AG09319 (cell line): ENCODE data around the gene GNAI3.

Source experiments
- DNase-seq: peaks from one replicate; pipeline ENCODE4 v3.0.0-alpha.2; 2010; ENCODE audit warnings: low read depth; ENCODE audit errors: extremely low read depth
- CTCF ChIP-seq: IDR thresholded peaks from 2 replicates; pipeline ENCODE4 v1.5.1; 2011; ENCODE audit warnings: low read depth, mild to moderate bottlenecking, inconsistent platforms, low read length, moderate library complexity

GNAI3 gene

GRCh38 chr1:109598655-109599054, 50.2 kb downstream of the GNAI3 start:
- DNase-seq: no peak
- TF ChIP-seq CTCF: no peak

- TF ChIP-seq CTCF: no peak
- DNase-seq: no peak
Measured at GRCh38 chr1:109603229-109603628, 54.8 kb downstream of the GNAI3 start.

GRCh38 chr1:109605381-109605780, 57.0 kb downstream of the GNAI3 start:
- no peak for TF ChIP-seq CTCF
- DNase-seq: no peak

- DNase-seq: no peak
- no peak for TF ChIP-seq CTCF
Measured at GRCh38 chr1:109609881-109610280, 61.5 kb downstream of the GNAI3 start.

GRCh38 chr1:109610609-109611307, 62.3 kb downstream of the GNAI3 start:
- TF ChIP-seq CTCF: no peak; the same call in 1 of the 2 replicates
- no peak for DNase-seq

- DNase-seq: no peak
- no peak for TF ChIP-seq CTCF
Measured at GRCh38 chr1:109611308-109611990, 63.0 kb downstream of the GNAI3 start.

GRCh38 chr1:109613361-109614147, 65.1 kb downstream of the GNAI3 start:
- DNase-seq: no peak
- no peak for TF ChIP-seq CTCF
